Adipose tissue (tissue), 3 donors: ENCODE results near the gene LOXHD1. TPM values are rescaled to one million over a fixed set of nuclear protein-coding genes. Genes with fewer than 3 reads are reported as not detected.

Experiments
- H3K27ac ChIP-seq: one replicate; pipeline ENCODE4 v1.5.1; 2013; ENCODE audit warnings: low read depth, low read length
- WGBS, 3 donors: extraction: QIAGEN DNeasy Blood & Tissue Kit; methylation state at CpG; one replicate each; pipeline ENCODE4 v1.1.7; 2013; 5-methylcytosine and 5-hydroxymethylcytosine counted together
- polyA plus RNA-seq, 3 donors: library from polyadenylated mRNA; stranded (reverse); fragments of 200-250 nt; gene quantifications; one replicate each; pipeline ENCODE4 v1.2.3, GENCODE V29; 2013
- donor health status: healthy with polysubstance abuse.
- donor health status: Bipolar disorder and iron deficiency.
- donor health status: healthy.

LOXHD1 gene
- polyA plus RNA-seq, 3 donors: 0.09 to 1.0 (median 0.73) TPM

DNA sequence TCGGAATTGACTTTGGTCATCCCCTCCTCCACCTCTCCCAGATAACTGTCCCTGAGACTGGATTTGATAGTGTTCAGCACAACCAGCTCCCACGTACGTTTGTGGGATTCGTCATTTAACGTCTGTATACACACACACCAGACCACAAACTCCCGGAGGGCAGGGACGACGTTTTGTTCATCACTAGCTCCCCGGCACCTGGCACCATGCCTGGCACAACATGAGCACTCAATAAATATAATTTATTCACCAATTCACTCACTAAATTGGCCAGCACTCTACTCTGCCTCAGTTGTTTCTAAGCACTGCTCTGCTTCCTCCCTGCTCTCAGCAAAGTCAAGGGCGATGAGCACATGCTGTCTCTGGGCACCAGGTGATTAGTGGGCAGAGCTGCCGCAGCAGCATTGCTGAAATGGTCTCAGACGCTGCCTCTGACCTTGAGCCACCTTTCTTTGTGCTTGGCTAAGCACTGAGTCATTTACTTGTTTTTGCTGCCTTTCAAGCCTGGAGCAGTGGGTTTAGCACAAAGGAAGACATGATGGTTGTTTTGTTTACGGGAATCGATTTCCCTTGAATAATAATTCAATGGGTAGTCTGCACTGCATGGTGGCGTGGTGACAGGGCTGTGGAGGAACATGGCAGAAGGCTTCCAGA lies 19.3 kb upstream of the LOXHD1 start:
- no peak overlapping the region for H3K27ac ChIP-seq
- 55 to 65% (median 56%) methylated on average over 15 of the region's 15 CpGs for WGBS, 3 donors

DNA sequence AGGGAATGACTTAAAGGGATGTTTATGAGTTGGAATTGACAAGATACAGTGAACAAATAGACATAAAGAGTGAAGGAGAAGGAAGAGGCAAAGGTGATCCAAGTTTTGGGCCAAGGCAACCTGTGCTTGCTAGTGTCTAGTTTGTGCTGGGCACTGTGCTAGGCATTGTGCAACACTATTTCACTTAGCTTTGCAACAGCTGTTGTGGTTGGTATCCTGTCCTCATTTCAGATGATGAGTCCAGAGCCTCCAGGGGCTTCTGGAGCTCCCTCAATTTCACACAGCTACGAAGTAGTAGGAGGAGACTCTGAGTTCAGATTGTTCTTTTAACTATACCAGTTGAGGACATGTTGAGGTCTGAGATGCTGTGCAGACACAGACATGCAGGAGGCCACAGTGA lies 18.1 kb upstream of the LOXHD1 start:
- 57 to 61% (median 57%) methylated on average over 1 of the region's 1 CpG for WGBS, 3 donors
- H3K27ac ChIP-seq: no peak overlapping the region

DNA sequence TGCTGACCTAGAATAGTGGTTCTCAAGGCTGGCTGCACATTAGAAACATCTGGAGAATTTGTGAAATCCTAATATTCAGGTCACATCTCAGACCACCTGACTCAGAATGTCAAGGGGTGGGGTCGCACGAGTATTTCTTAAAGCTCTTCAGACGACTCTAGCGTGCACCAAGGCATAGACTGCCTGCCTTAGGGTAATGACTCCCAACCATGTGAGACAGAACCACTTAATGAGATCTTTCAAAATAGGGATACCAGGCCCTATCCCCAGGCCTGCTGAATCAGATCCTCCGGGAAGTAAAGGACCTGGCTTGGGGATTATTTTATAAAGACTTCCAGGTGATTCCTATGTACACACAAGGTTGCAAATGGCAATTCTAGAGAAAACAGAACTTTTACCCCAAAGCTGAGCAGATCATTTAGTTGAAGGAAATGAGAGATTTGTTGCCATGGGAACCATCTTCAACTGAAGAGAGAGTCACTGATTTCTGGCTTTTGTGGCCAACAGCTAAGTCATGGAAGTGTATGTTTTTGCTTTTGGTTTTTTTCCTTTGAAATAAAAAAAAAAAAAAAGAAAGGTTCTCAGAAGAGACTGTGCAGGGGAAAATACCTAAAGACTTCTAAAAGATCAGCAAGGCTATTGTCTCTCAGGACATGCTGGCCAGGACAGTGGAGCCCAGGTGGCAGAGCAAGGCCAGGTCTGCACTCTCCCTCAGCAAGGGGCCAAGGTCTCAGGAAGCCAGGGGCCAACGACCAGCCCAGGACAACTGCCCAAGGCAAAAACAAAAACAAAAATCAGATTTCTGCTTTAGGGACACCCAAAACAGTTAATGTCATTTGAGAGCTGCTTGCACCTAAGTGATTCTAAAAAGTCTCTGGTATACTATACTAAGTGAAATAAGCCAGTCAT lies 15.3 kb upstream of the LOXHD1 start:
- H3K27ac ChIP-seq: no peak overlapping the region
- 70 to 79% (median 77%) methylated on average over 6 of the region's 6 CpGs for WGBS, 3 donors

DNA sequence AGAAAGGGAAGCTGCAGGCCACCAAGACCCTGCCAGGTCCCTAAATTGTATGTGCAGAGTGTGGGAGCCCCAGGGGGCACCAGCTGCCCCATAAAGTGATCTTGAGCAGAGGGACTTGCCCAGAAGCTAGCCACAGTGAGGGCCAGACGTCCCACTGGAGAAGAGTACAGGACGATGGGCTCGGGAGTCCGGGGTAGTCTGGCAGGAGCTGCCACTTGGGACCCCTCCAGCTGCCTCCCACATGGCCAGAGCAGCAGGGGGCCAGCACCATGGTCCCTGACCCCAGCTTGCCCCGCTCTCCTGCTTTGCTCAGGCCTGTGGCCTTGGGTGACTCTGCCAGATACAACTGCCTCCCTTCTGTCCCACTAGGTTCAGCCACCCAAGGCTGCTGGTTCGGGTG lies 11.7 kb upstream of the LOXHD1 start:
- no peak overlapping the region for H3K27ac ChIP-seq
- WGBS, 3 donors: 64 to 79% (median 75%) methylated on average over 3 to 6 of the region's 6 CpGs

DNA sequence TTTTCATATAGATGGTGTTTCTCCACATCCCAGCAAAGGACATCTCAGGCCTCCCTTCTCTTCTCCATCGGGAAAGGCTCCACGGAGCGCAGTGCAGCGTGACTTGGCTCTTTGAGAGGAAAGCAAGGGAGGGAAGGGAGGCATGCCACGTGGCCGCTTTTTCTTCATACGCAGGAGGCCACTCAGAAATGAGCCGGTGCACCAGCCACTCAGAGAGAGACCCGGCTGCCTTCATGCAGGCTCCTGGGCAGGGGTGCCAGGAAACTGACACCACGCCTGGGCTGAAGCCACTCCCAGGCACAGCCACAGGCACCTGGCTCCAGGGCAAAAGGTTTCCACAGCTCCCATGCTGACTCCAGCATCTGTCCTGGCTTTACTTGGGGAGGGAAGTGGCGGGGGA lies 11.1 kb upstream of the LOXHD1 start:
- WGBS, 3 donors: 67 to 76% (median 73%) methylated on average over 11 of the region's 11 CpGs
- no peak overlapping the region for H3K27ac ChIP-seq

DNA sequence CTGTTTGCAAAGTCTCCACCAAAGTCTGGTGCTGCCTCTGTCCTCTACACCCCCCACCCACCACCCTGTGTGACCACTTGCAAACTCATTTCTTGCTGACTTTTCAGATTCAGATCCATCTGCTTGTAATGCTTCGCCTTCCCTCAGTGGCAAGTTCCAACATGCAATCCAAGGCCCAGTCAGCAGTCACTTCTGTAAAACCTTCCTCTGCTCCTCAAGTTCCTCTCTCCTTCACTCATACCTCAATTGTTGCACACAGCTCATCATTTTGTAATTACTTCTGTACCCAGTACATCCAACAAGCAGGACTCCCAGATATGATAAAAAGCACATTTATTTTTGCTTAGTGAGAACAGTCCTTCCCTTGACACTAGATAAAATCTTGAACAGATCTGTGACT lies 6.5 kb upstream of the LOXHD1 start:
- WGBS, 3 donors: 86 to 96% (median 95%) methylated on average over 1 of the region's 1 CpG

DNA sequence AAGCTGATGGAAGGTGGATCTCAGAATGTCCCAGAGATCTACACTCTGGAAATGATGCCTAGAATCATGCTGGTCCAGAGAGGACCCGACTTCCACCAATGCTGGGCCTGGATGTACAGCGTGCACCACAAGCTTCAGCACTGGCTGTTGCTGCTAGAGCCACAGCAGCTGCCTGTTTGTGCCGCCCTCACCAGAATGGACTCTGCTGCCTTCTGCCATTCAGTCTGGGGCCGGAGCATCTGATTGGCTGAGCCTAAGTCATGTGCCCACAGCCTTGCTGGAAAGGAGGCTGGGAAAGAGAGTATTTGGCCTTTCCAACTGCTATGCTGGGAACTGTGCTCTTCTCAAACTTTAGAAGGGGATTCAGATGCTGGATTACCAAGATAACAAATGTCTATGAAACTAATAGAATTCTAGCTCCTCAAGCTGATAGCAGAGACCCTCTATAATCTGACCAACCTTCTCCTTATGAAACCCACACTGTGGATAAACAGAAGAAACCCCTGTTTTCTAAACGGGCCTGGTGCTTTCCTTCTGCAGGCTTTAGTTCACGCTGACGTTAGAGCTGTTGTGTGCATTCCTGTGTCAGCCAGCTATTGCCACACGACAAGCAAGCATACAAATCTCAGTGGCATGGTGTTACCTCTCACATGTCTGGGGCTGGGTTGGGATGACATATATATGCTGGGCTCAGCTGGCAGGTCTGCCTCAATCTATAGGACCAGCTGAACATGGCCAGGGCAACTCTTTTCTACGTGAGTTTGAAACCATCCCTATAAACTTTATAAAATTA lies 4.1 kb upstream of the LOXHD1 start:
- WGBS, 3 donors: 62 to 83% (median 69%) methylated on average over 9 of the region's 9 CpGs
- no peak overlapping the region for H3K27ac ChIP-seq

More for the DNA sequence above, 6.5 kb upstream of the LOXHD1 start:
- H3K27ac ChIP-seq: no peak overlapping the region

DNA sequence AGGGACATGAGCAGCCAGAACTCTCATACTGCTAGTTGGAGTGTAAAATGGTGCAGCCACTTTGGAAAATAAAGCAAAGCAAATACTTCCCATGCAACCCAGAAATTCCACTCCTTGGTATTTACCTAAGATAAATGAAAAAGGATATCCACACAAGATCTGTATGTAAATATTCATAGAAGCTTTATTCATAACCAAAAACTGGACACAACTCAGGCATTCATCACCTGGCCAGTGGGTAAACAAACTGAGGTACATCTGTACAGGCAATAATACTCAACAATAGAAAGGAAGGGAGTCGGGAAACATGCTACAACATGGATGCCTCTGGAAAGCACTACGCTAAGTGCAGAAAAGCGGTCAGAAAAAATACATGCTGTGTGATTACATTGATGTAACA lies 2.5 kb upstream of the LOXHD1 start:
- no peak overlapping the region for H3K27ac ChIP-seq
- 81 to 94% (median 92%) methylated on average over 3 of the region's 3 CpGs for WGBS, 3 donors

DNA sequence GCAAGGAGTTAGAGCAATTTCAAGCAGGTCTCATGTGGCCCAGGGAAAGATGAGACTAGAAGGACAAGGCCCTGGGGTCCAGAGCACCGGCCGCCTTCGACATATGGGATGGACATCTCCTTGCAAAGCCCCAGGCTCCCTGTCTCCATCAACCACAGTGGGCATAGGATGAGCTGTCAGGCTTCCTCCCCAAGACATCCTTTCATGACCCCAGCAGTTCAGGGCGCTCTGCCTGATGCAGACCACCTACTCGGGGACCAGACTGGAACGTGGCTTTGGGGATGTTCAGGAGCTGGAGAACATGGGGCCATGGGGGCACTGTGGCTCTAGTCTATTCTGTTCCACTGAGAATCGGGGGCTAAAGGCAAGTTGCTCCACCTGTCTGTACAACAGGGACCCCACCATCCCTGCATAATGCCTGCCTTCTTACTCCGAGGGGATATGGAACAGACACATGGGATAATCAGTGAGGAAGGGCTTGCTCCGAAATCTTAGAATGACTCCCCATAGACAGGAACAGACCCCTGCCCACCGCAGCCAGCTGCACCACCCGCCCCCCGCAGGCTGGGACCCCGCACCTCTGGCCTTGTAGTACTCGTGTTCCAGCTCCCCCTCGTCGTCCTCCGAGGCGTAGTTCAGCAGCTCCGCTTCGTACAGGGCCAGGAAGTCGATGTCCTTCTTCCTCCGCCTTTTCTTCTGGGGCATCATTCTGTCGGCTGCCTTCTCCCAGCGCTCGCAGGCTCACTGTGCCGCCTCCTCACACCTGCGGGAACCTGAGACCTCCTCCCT lies 500 bp downstream of the LOXHD1 start:
- 71 to 86% (median 85%) methylated on average over 27 of the region's 27 CpGs for WGBS, 3 donors
- H3K27ac ChIP-seq: no peak overlapping the region

DNA sequence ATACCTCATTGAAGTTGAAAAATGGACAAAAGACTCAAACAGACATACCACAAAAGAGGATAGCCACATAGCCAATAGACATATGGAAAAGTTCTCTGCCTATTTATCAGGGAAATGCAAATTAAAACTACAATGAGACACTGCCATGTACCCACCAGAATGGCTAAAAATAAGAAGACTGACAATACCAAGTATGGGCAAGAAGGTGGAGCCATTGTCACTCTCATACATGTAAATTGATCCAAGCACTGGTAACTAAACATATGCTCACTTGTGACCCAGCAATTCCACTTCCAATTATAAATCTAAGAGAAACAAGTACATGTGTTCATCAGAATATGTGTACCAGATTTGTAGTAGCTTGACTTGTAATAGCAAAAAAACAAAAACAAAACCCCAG lies 4.6 kb downstream of the LOXHD1 start:
- no peak overlapping the region for H3K27ac ChIP-seq

DNA sequence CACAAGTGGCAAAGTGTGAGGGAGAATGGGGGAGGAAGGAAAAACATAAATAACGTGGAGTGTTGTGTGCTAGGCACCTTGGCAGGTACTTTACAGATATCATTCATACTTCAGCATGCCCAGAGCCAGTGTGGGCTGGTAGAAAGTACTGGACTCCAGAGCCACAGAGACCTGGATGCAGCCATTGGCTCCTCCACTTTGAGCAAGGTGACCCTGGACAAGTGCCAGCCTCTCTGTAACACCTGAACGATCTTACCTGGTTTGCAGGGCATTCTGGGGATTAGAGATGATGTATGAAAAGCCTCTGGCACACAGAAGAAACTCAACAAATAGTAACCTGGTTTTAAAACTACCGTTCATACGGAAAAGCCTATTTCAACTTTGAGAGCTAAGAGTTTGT lies 6.3 kb downstream of the LOXHD1 start:
- no peak overlapping the region for H3K27ac ChIP-seq
- WGBS, 3 donors: 61 to 79% (median 74%) methylated on average over 4 of the region's 4 CpGs

DNA sequence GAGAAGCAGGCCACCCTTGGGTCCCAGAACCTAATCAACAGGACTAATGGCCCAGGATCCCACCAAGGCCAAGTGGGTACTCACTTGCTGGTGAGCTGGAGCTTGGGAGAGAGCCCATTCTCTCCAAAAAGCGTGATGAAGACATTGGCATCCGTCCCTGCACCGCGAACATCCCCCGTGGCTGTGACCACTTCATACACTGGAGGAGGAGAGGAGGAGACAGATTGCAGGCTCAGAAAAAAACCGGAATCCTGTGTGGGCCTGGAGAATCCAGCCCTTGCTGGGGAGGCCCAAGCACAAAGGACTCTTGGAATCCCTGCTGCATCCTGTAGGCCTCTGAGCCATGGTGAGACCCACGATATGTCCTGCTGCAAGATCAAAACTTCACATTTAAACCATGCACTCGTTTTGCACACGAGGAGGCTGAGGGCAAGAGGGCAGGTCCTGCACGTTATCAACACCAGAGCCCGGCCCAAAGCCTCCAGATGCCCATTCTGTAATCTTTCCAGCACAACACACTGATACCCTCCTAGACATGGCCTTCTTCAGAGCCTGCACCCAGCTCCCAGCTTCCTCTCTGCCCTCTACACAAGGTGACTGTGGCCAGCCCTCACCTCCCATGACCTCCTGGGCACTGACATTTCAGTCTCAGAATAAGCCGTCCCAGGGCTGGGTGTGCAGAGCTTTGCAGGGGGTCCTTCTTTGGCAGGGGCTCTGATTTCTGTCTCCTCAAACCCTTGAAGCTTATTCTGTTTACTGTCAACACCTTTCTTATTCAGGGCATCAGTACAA lies 7.8 kb downstream of the LOXHD1 start:
- H3K27ac ChIP-seq: no peak overlapping the region
- WGBS, 3 donors: 63 to 77% (median 68%) methylated on average over 12 of the region's 12 CpGs

DNA sequence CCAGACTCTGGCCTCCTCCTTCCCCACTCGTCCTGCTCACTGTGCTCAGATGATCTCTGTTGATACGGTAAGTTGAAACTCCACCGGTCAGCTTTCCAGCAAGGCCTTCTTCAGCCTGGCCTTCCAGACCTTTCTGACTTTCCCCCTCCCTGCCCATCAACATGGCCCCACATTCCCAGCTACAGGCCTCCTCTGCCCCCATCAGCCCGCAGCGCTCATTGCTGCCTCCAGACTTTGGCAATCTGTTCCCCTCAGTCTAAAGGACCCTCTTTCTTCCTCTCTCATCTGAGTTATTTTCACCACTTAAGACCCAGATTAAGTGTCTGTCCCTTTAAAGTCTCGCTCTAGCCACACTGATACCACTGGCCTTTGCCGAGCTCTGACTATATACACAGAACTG lies 10.6 kb downstream of the LOXHD1 start:
- no peak overlapping the region for H3K27ac ChIP-seq
- WGBS, 3 donors: 72 to 87% (median 87%) methylated on average over 7 of the region's 7 CpGs

DNA sequence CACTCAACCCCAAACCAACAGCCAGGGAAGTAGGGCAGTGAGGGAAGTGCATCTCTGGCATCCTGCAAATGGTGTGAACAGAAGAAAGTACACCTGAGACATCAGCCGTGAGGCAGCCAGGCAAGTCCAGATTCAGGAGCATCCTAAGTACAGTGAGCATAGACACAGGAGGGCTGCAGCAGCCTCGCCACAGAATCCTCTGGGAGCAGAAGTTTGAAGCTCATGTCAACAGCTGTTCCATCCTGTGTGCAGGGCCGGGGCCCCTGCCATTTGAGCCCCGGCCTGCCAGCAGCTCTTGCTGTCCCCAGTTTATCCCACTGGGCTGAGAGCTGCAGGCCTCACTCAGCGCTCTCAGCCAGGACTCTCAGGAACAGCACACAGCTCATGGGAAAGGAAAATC lies 14.5 kb downstream of the LOXHD1 start:
- 80 to 88% (median 85%) methylated on average over 5 of the region's 5 CpGs for WGBS, 3 donors
- H3K27ac ChIP-seq: no peak overlapping the region

DNA sequence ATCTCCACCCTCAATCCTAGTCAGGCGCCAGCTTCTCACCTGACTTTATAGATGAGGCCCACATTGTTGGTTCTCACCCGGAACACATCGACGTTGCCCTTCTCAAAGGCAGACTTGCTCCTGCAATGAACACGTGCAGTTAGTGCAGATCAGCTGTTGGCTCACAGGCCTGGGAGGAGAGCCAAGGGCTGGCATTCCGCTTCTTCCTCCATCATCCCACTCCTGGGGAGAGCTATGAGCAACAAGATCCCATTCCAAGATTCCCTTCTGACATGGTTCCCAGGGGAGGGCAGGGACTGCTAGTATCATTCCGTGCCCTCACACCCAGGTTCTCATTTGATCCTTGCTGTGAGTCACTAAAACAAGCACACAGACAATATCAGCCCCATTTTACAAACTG lies 15.1 kb downstream of the LOXHD1 start:
- no peak overlapping the region for H3K27ac ChIP-seq
- WGBS, 3 donors: 79 to 83% (median 81%) methylated on average over 7 of the region's 7 CpGs

DNA sequence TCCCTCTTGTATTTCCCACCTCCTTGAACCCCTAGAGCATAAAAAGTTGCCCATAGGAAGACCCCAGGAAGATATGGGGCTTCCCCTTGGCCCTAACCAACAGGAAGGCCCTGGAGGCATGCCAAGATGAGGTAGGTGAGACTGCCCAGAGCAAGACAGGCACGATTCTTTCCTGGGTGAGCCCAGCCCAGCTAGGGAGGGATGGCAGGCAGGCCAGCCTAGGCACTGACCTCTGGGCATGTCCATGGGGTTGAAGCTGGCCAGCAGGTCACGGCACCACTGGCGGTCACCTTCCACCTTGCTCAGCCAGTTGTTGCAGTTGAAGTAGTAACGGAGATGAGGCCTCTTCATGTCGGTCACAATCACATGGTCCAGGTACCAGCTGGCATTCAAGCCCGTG lies 17.6 kb downstream of the LOXHD1 start:
- H3K27ac ChIP-seq: no peak overlapping the region
- WGBS, 3 donors: 86 to 92% (median 88%) methylated on average over 6 of the region's 6 CpGs

DNA sequence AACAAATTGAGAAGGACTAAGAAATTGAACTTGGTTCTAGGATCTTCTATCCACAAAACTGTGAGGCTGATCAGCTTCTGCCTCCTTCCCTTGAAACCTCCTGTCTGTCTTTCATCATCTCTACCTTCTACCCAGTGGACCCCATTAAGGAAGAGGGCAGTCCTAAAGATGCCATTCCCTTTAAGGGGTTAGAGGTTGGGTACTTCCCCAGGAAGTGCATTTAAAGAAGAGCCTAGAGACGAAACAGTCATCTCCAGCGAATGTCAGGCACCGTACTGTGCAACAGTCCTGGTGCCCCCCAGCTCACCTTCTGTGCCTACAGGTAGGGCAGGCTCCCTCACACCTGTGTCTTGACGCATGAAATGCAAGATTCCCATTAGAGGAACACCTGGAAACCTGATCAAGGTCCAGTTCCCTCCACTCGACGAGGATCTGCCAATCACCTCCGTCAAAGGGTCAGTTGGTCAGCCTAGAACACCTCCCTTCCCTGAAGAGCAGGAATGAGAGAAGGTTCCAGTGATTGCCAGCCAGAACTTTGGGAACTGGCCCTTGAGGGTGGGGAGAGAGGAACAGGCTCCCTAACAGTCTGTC lies 20.9 kb downstream of the LOXHD1 start:
- WGBS, 3 donors: 69 to 83% (median 81%) methylated on average over 7 of the region's 7 CpGs
- H3K27ac ChIP-seq: no peak overlapping the region
